Activated CD8-positive, alpha-beta T cell treated with anti-CD3 and anti-CD28 coated beads, Interleukin-2, amount 10 ng/mL, durations not matched to agents 7 days and 5 days (primary cell): ENCODE data around the gene ELOVL3. TPM values are rescaled to one million over a fixed set of nuclear protein-coding genes. Genes with fewer than 3 reads are reported as not detected.
"Not testable (repeated sequence)": the region's sequence is repeated elsewhere in the genome, so short reads cannot be mapped to it uniquely, and the experiment has no call there.

Experiments
- ATAC-seq: fragments of 150-1000 bp; cut with Tn5 transposase; one replicate; pipeline ENCODE4 v1.10.0; 2021; ENCODE audit warnings: moderate library complexity
- CTCF ChIA-PET: fragments of 350-600 bp; sonication (Branson Sonifier 250); formaldehyde crosslinking; loops from one replicate; lab custom pipeline; 2021; ENCODE audit warnings: antibody characterized with exemption; lab: Charles Lee
- POLR2A ChIA-PET: fragments of 350-600 bp; sonication (Branson Sonifier 250); formaldehyde crosslinking; loops from one replicate; lab custom pipeline; 2021; ENCODE audit warnings: antibody characterized with exemption; lab: Charles Lee
- DNase-seq: peaks from one replicate; pipeline ENCODE4 v3.0.0-alpha.2; 2020
- H3K27ac Mint-ChIP-seq: one replicate; pipeline ENCODE4 v1.8.0; 2021; ENCODE audit warnings: mild to moderate bottlenecking, mixed read lengths
- H3K27me3 Mint-ChIP-seq: one replicate; pipeline ENCODE4 v1.8.0; 2021; ENCODE audit warnings: low read depth, mixed read lengths
- H3K36me3 Mint-ChIP-seq: one replicate; pipeline ENCODE4 v1.8.0; 2021; ENCODE audit warnings: low read depth, mixed read lengths
- H3K4me1 Mint-ChIP-seq: one replicate; pipeline ENCODE4 v1.8.0; 2021; ENCODE audit warnings: low read depth, mixed read lengths
- H3K4me3 Mint-ChIP-seq: one replicate; pipeline ENCODE4 v1.8.0; 2021; ENCODE audit warnings: mild to moderate bottlenecking, mixed read lengths
- H3K9me3 Mint-ChIP-seq: one replicate; pipeline ENCODE4 v1.8.0; 2022; ENCODE audit warnings: mixed read lengths; ENCODE audit not compliant: insufficient read depth
- total RNA-seq, 2 experiments: library from RNA; stranded (reverse); gene quantifications; one replicate each; pipeline ENCODE4 v1.2.3, GENCODE V29; 2021

The ELOVL3 gene
- total RNA-seq, 2 experiments from 2014 or later = not detected

DNA sequence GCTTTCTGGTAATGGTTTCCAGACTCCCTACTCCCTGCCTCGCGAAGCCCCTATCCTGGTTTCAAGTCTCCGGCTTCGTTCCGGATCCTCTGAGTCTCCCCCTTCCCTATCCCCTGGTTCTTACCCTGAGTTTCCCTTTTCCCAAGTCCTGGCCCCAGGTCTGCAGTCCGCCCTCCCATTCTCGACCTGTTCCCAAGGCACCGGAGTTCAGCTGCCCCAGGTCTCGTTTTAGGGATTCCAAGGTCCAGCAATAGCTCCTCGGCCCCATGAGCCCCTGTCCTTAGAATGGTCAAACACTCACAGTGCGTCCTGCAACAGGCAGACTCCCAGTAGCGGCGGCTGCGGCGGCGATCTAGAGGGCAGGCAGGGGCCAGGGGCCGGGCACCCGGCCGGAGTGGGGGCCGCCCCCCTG lies 14.9 kb downstream of the ELOVL3 start:
- Mint-ChIP-seq H3K4me3 (peak overlapping the region; percentile 55), H3K27ac (no peak overlapping the region), H3K9me3 (no peaks in the 10 kb centered on the region), H3K27me3 (peaks cover 52% of the 10 kb centered on the region), H3K4me1 (peaks cover 24% of the 10 kb centered on the region), H3K36me3 (no peaks in the 10 kb centered on the region)
- ChIA-PET CTCF (interaction anchor here (0.6 to 4.0 kb wide), 6 partner anchors 10 to 153 kb away, joined by 3 to 63 read pairs (median 5); no protein-coding TSS in a partner anchor), POLR2A (interaction anchor here (2.1 kb wide), 1 partner anchor 154 kb away, joined by 7 read pairs; the partner anchor contains the start of gene NFKB2)
- ATAC-seq (no peak), DNase-seq (no peak)

DNA sequence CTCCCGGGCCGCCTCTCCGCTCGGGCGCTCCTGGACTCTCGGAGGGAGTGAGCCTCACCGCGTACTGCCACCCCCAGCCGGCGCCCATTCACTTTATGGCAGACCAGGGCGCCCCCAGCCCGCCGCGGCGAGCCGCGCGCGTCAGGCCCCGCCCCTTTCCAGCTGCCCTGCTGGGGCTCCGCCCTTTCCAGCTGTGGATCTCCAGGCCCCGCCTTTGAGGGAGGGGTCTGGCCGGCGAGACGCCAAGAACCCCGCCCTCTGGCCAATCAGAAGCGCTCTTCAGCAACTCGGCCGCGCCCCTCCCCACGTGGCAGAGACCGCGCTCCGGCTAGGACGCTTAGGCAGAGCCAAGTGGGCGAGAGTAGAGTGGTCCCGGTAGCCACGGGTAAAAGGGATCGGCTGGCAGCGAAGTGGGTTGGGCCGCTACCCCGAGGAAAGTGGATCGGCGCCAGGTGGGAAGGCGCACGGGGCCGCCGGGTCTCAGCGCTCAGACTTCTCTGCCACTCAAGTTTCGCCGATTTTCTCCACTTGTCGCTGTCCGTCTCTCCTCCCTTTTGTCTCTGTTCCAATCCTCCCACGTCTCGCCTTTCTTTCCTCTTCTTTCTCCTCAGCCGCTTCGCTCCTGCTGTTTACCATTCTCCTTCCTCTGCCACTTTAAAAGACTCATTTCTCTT lies 15.5 kb downstream of the ELOVL3 start, which contains the start of gene PITX3:
Gene PITX3 (minus strand): TSS at position 69 of the 674 bp plus-strand sequence. CDS start 9,432 bp downstream, outside the sequence.
- ATAC-seq = peak; percentile 60
- ChIA-PET POLR2A (interaction anchor here (2.1 kb wide), 1 partner anchor 153 kb away, joined by 7 read pairs; the partner anchor contains the start of gene NFKB2), CTCF (interaction anchor here (0.6 to 4.0 kb wide), 6 partner anchors 10 to 152 kb away, joined by 3 to 63 read pairs (median 5); no protein-coding TSS in a partner anchor)
- H3K9me3 Mint-ChIP-seq = no peaks in the 10 kb centered on the region
- peaks cover 48% of the 10 kb centered on the region for H3K27me3 Mint-ChIP-seq
- peak within 1 kb of the TSS; percentile 68 for H3K4me3 Mint-ChIP-seq
- no peak within 1 kb of the TSS for H3K27ac Mint-ChIP-seq
- DNase-seq = peak; percentile 92
- peaks cover 30% of the 10 kb centered on the region for H3K4me1 Mint-ChIP-seq
- peaks cover 3% of the 10 kb centered on the region for H3K36me3 Mint-ChIP-seq

DNA sequence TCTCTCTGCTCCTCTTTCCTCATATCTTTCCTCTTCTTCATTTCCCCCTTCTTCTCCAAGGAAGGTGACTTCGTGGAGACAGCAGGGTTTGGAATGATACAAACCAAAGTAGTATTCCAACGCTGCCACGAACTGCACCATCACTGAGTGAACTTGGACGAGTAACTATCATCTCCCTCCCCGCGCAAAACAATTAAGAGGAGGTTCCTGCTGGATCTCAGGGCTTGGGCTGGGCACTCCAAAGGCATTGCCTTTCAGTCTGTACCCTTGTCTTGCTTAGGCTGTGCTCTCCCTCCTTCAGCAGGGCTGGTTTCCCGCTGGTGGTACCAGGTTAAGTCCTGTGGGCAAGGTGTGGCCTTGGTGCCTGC lies 16.0 kb downstream of the ELOVL3 start:
- Mint-ChIP-seq H3K9me3 (no peaks in the 10 kb centered on the region), H3K4me3 (peak overlapping the region; percentile 68), H3K36me3 (peaks cover 3% of the 10 kb centered on the region), H3K27me3 (peaks cover 43% of the 10 kb centered on the region), H3K4me1 (peaks cover 35% of the 10 kb centered on the region), H3K27ac (no peak overlapping the region)
- CTCF ChIA-PET = interaction anchor here (4.0 to 9.0 kb wide), 2 partner anchors 11 kb away, joined by 63 to 113 read pairs; no protein-coding TSS in a partner anchor
- no peak for ATAC-seq
- no peak for DNase-seq
- POLR2A ChIA-PET = no interaction called here

DNA sequence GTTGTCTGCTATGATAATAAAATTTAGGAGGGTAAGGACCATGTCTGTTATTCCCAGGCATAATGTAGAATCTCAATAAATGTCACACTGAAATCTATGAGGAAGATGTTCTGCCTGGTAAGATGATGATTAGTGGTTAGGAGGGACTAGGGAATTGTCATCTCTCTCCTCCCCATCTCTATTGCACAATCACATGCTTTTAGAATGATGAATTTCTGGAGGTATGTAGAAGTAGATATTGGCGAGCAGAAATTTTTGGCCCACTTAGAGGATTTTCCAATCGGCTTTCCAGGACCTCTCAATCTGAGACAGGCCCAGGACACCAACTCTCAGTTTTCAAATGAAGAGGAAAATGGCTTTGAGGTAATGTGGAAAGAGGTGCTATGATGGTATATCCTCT lies 17.2 kb downstream of the ELOVL3 start:
- H3K4me3 Mint-ChIP-seq = no peak overlapping the region
- DNase-seq (no peak), ATAC-seq (no peak)
- no peak overlapping the region for H3K27ac Mint-ChIP-seq
- POLR2A ChIA-PET = no interaction called here
- peaks cover 7% of the 10 kb centered on the region for H3K36me3 Mint-ChIP-seq
- H3K27me3 Mint-ChIP-seq = peaks cover 35% of the 10 kb centered on the region
- CTCF ChIA-PET = interaction anchor here (3.0 to 9.0 kb wide), 2 partner anchors 12 to 74 kb away, joined by 15 to 113 read pairs; no protein-coding TSS in a partner anchor
- no peaks in the 10 kb centered on the region for H3K9me3 Mint-ChIP-seq
- peaks cover 44% of the 10 kb centered on the region for H3K4me1 Mint-ChIP-seq

DNA sequence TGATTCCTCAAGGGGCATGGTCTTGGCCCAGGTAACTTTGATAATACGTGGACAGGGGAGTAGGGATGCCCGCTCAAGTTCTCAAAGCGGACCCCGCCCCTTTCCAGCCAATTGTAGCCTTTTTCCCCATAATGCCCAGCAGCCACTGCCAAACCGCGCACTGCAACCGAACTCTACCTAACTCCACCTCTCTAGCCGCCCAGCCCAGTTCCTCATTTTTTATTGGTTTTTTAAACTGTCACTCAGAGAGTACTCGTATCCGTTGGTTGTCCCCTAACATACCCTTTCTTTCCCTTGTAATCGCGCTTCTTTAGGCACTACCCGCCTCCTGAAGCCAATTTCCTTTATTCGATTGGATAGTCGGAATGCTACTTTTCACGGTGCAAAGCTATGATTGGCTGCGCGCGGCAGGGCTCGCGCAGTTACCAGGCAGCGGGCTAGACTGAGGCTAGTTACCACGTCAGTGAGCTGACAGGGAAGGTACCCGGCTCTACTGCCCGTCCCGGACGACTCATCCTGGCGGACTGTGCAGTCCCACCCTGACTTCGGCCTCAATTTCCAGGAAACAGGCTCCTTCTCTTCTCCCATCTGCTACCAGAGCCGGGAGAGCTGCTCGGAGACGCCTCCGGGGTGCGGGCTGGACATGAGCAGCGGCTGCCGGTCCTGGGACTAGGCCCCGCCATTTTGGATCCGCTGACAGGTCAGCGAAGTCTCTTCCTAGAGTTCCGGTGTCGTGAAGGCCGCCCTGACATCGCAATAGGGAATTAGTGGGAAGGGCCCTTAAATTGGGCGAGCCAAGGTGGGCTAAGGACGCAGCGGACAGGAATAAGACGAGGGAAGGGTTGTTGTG lies 19.2 kb downstream of the ELOVL3 start, which contains the start of gene GBF1:
Gene GBF1 (plus strand): TSS at position 451 of the 850 bp plus-strand sequence. CDS start 13,407 bp downstream, outside the sequence.
- H3K9me3 Mint-ChIP-seq = no peaks in the 10 kb centered on the region
- peaks cover 18% of the 10 kb centered on the region for H3K36me3 Mint-ChIP-seq
- peaks cover 48% of the 10 kb centered on the region for H3K4me1 Mint-ChIP-seq
- ChIA-PET POLR2A (interaction anchor here (0.5 to 1.6 kb wide), 12 partner anchors 8 to 884 kb away, joined by 3 to 14 read pairs (median 5); partner anchors contain the start of genes ELOVL3 and NFKB2), CTCF (interaction anchor here (0.6 to 9.0 kb wide), 8 partner anchors 14 to 165 kb away, joined by 3 to 113 read pairs (median 5); no protein-coding TSS in a partner anchor)
- peaks cover 15% of the 10 kb centered on the region for H3K27me3 Mint-ChIP-seq
- ATAC-seq (peak; percentile 90), DNase-seq (peak; percentile 95)
- H3K27ac Mint-ChIP-seq = peak within 1 kb of the TSS; percentile 89
- peak within 1 kb of the TSS; percentile 99 for H3K4me3 Mint-ChIP-seq

DNA sequence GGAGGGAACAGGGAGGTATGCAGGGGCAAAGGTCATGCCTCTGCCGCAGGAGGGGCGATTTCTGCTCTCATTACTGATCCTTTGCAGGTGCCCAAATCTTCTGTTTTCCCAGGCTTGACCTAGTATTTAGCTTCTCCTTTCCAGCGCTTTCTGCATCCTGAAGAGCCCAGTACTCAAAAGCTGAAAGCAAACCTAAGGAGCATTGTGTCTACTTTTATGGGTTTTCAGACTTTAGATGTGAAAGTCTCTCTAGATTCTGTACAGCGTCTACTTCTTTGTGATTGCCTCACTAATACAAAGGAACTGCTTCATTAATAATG lies 19.8 kb downstream of the ELOVL3 start:
- H3K4me3 Mint-ChIP-seq = peak overlapping the region; percentile 99
- DNase-seq (no peak), ATAC-seq (no peak)
- peaks cover 20% of the 10 kb centered on the region for H3K36me3 Mint-ChIP-seq
- ChIA-PET CTCF (interaction anchor here (1.1 to 9.0 kb wide), 6 partner anchors 15 to 153 kb away, joined by 3 to 113 read pairs (median 10); no protein-coding TSS in a partner anchor), POLR2A (interaction anchor here (0.7 to 1.6 kb wide), 12 partner anchors 9 to 262 kb away, joined by 3 to 14 read pairs (median 4); partner anchors contain the start of genes ELOVL3 and NFKB2)
- H3K4me1 Mint-ChIP-seq = peaks cover 45% of the 10 kb centered on the region
- H3K27ac Mint-ChIP-seq = peak overlapping the region; percentile 89
- peaks cover 10% of the 10 kb centered on the region for H3K27me3 Mint-ChIP-seq
- no peaks in the 10 kb centered on the region for H3K9me3 Mint-ChIP-seq

DNA sequence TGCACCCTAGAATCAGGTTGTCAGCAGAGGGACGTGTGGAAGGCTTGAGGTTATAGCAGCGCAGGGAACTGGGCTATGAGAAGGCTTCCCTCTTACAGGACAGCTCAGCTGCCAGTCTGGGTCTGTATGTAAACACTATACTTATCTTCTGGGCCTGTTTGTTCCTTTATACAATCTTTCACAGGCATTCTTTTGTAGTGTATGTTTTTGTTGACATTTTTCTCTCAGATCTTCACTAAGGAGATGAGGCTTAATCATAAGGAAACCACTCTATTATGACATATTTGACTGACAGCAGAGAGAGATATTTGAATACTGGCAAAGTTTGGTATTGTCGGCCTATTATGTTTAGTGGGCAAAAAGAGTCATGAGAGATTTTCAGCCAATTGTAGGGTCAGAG lies 20.2 kb downstream of the ELOVL3 start:
- DNase-seq (no peak), ATAC-seq (no peak)
- CTCF ChIA-PET = interaction anchor here (1.4 to 9.0 kb wide), 4 partner anchors 15 to 153 kb away, joined by 5 to 113 read pairs (median 18); no protein-coding TSS in a partner anchor
- H3K4me1 Mint-ChIP-seq = peaks cover 43% of the 10 kb centered on the region
- POLR2A ChIA-PET = interaction anchor here (0.7 to 1.6 kb wide), 6 partner anchors 20 to 262 kb away, joined by 3 to 14 read pairs (median 4); partner anchors contain the start of gene ELOVL3
- H3K9me3 Mint-ChIP-seq = no peaks in the 10 kb centered on the region
- peaks cover 23% of the 10 kb centered on the region for H3K36me3 Mint-ChIP-seq
- H3K27ac Mint-ChIP-seq = peak overlapping the region; percentile 89
- H3K27me3 Mint-ChIP-seq = peaks cover 8% of the 10 kb centered on the region
- H3K4me3 Mint-ChIP-seq = peak overlapping the region; percentile 99

DNA sequence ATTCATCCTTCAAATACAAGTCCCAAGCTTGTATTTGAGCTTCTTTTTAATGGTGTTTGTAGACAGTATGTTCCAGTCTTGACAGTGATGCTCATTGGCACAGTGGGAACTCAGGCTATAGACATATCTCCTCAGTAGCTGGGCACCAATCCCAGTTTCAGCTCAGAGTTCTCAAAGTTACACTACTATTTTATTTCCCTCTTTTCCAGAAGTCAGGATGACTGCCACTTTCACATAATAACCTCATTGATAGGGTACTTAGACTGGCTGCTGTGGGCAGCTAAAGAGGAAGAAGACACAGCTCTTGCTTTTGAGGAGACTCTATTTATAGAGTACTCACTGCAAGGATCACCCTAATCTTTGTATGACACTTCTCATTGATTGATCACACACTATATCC lies 21.6 kb downstream of the ELOVL3 start:
- H3K27me3 Mint-ChIP-seq = peaks cover 2% of the 10 kb centered on the region
- no peak for ATAC-seq
- peaks cover 26% of the 10 kb centered on the region for H3K36me3 Mint-ChIP-seq
- peaks cover 34% of the 10 kb centered on the region for H3K4me1 Mint-ChIP-seq
- H3K4me3 Mint-ChIP-seq = peak overlapping the region; percentile 99
- CTCF ChIA-PET = interaction anchor here (0.7 to 9.0 kb wide), 4 partner anchors 13 to 105 kb away, joined by 3 to 113 read pairs (median 5); no protein-coding TSS in a partner anchor
- POLR2A ChIA-PET = interaction anchor here (0.7 to 1.2 kb wide), 2 partner anchors 103 to 332 kb away, joined by 3 to 5 read pairs; no protein-coding TSS in a partner anchor
- no peaks in the 10 kb centered on the region for H3K9me3 Mint-ChIP-seq
- no peak for DNase-seq
- no peak overlapping the region for H3K27ac Mint-ChIP-seq

DNA sequence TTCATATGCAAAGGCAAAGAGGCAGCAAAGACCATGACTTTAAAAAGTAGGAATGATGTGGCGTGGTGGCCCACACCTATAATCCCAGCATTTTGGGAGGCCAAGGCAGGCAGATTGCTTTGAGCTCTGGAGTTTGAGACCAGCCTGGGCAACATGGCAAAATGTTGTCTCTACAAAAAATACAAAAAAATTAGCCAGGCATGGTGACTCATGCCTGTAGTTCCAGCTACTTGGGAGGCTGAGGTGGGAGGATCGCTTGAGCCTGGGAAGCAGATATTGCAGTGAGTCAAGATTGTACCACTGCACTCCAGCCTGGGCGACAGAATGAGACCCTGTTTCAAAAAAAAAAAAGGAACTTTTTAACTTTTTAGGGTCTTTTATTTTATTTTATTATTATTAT lies 26.4 kb downstream of the ELOVL3 start:
- H3K9me3 Mint-ChIP-seq, ATAC-seq, H3K27me3 Mint-ChIP-seq, DNase-seq, H3K27ac Mint-ChIP-seq, H3K4me3 Mint-ChIP-seq, POLR2A ChIA-PET: not testable (repeated sequence)
- peaks cover 13% of the 10 kb centered on the region for H3K4me1 Mint-ChIP-seq
- H3K36me3 Mint-ChIP-seq = peaks cover 33% of the 10 kb centered on the region
- CTCF ChIA-PET = interaction anchor here (0.7 to 1.8 kb wide), 2 partner anchors 15 to 100 kb away, joined by 3 to 4 read pairs; no protein-coding TSS in a partner anchor

DNA sequence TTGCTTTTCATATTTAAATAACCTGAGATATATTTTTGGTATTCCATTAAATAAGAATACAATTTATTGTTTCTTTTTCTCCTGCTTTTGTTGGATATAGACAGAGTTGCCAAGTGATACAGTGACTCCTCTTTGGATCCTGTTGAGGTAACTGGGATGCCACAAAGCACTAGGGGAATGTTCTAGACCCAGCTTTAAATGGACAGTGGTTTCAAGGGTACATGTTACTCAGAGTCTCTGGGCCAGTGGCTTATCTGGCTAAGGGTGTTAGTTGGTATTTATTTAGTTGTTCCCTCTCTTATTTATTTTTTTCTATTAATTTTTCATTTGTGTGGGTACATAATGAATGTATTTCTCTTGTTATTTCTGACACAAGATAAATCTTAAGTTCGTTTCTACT lies 28.3 kb downstream of the ELOVL3 start:
- Mint-ChIP-seq H3K27ac (no peak overlapping the region), H3K4me3 (no peak overlapping the region), H3K27me3 (no peaks in the 10 kb centered on the region), H3K36me3 (peaks cover 26% of the 10 kb centered on the region), H3K9me3 (no peaks in the 10 kb centered on the region), H3K4me1 (peaks cover 2% of the 10 kb centered on the region)
- no peak for DNase-seq
- ATAC-seq = no peak
- CTCF ChIA-PET = interaction anchor here (0.7 to 1.7 kb wide), 3 partner anchors 23 to 52 kb away, joined by 3 to 7 read pairs (median 3); no protein-coding TSS in a partner anchor
- POLR2A ChIA-PET = no interaction called here

DNA sequence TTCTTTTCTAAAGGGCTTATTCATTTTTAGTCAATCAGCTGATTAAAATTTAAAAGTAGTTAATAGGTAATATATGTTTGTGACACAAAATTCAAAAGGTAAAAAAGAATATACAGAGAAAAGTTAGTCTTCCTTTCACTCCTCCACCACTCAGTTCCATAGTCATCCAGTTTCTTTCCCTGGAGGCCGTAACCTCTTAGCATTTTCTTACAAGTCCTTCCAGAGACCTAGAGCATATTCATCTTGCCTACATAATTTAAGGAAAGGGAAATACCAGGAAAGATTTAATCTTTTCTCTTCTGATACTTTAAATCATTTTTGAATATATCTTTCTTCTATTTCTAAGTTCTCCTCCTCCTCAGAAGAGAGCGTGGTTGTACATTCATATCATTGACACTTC lies 29.3 kb downstream of the ELOVL3 start:
- Mint-ChIP-seq H3K9me3 (no peaks in the 10 kb centered on the region), H3K27me3 (no peaks in the 10 kb centered on the region), H3K4me1 (peaks cover 2% of the 10 kb centered on the region), H3K36me3 (peaks cover 28% of the 10 kb centered on the region), H3K4me3 (no peak overlapping the region), H3K27ac (no peak overlapping the region)
- no peak for ATAC-seq
- DNase-seq = no peak
- ChIA-PET CTCF (no interaction called here), POLR2A (no interaction called here)
